NCI-H2029 treated with DMSO at 0.1 percent for 48 hours (cell line): ENCODE results near the gene ANAPC4.

Experiments used
- DNase-seq: peaks from one replicate; lab custom pipeline; 2025; lab: John Stamatoyannopoulos, UW

The ANAPC4 gene

DNA sequence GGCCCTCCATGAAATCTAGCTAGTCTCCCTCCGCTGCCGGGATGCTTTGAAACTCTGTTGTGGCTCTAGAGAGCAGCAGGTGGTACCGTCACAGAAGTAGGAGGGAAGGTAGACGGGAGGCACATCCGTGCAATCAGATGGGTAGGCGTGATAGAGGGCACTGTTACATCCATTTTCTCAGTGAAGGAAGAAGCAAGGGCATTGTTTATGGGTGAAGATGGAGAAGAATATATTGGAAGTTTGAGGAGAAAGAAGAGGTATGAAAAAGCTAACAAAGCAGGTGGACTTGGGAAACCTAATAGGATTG lies 1.3 kb downstream of the ANAPC4 start:
- DNase-seq: no peak

GRCh38 chr4:25379591-25379990 lies 2.5 kb downstream of the ANAPC4 start:
- no peak for DNase-seq

- no peak for DNase-seq
These were observed 6.6 kb downstream of the ANAPC4 start for GRCh38 chr4:25383647-25384046.

DNA sequence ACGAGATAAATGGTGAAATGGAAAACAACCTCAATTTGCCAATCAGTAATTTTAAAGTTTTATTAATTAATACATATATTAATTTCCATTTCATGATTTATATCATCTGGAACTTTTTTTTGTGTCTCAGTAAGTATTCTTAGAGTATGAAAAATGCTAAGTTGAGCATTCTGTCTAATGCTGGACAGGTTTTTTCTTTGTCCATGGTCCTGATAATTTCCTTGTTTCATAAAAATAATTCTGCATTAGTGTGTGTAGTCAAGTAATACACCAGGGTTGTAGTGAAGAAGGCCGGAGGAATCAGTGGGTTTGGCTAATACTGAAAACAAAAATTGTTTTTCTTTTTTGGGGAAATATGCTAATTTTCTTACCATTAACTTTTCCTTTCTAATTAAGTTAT lies 9.9 kb downstream of the ANAPC4 start:
- no peak for DNase-seq

DNA sequence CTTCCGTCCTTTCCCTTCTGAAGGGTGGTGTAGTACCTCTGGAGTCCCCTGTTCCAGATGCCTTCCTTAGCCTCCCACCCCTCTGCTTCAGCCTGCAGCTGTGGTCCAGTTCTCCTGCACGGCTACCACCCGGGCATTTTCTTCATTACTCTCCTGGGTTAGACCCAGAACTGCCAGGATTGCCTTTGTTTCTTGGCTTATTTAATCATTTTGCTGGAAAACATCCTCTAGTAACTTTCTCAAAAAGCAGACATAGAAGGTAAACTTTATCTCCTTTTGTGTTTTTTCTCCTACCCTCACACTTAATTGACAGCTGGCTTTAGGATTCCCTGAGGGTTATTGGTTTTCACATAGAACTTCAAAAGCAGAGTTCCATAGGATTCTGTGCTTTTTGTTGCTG lies 20.2 kb downstream of the ANAPC4 start:
- no peak for DNase-seq

- no peak for DNase-seq
These were observed 22.4 kb downstream of the ANAPC4 start for GRCh38 chr4:25399510-25399909.

GRCh38 chr4:25401066-25401465 lies 24.0 kb downstream of the ANAPC4 start:
- DNase-seq: no peak

- DNase-seq: no peak
These were observed 25.5 kb downstream of the ANAPC4 start for GRCh38 chr4:25402521-25402920.

DNA sequence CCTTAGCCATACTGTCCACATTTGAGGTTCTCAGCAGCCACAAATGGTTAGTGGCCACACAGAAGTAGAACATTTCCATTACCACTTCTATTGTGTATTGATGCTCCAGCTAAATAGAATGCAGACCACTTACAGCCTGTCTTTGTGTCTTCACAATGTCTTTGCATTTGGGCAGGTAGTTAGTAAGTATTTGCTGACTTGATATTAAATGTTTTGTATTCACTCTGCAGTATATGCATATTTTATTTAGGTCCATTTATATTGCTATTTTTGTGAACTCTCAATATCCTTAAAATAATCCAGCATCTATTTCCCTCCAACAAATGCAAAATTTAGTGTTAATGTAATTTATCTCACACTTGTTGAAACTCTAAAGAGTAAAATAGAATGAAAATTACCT lies 26.6 kb downstream of the ANAPC4 start:
- DNase-seq: no peak

DNA sequence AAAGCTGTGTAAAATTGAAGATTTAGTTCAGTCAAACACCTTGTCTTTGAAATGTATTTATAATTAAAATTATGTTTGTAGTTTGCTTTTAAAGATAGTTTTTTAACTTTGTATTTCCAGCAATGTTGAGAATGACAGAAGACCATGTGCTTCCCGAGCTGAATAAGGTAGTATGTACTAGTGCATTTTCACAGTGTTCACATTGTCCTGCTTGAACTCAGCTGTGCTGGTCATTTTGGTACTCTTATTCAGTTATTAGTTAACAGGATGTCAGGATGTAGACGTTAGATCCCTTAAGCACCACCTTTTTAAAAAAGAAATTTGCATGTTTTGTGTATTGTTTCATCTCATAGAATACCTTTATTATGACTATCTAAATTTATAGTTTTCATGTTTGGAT lies 28.4 kb downstream of the ANAPC4 start:
- DNase-seq: no peak

- no peak for DNase-seq
These were observed 29.1 kb downstream of the ANAPC4 start for GRCh38 chr4:25406081-25406692.

- DNase-seq: no peak
These were observed 33.9 kb downstream of the ANAPC4 start for GRCh38 chr4:25410820-25411529.

DNA sequence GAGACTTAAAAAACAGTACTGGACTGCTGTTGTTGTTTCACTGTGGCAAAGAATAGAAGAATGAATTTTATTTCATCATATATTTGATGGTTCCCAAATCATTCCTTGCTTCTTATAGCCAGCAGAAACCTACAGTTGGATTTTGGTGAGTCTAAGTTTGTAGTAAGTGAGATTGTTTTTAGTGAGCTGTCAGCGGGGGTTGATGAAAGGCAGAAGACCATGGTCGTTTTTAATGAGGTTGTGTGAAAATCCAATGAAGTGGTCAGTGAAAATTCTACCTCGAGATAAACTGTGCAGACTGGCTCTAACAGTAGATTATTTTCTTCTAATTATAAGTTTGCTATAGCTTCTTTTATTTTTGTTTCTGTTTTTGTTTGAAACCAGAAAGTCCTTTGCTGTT lies 36.2 kb downstream of the ANAPC4 start:
- DNase-seq: no peak

GRCh38 chr4:25417014-25417413 lies 40.0 kb downstream of the ANAPC4 start:
- DNase-seq: no peak

DNA sequence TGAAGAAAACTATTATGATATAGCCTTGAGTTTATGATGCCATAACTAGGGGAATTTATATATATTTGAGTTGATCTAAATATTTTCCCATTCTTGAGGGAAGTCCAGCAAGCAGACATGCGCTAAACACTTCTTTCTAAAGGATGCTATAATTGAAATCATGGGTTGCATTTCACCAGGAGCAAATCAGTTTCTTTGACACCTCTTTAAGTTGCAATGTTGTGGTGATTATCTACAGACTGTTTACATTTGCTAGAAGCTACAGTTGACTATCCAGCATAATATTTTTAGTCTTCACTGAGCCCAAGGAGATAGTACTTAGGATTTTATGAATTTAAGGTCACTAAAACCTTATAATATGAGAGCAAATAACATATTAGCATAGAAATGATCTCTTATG lies 43.9 kb downstream of the ANAPC4 start:
- no peak for DNase-seq

GRCh38 chr4:25421816-25422525 lies 44.9 kb downstream of the ANAPC4 start:
- DNase-seq: no peak

DNA sequence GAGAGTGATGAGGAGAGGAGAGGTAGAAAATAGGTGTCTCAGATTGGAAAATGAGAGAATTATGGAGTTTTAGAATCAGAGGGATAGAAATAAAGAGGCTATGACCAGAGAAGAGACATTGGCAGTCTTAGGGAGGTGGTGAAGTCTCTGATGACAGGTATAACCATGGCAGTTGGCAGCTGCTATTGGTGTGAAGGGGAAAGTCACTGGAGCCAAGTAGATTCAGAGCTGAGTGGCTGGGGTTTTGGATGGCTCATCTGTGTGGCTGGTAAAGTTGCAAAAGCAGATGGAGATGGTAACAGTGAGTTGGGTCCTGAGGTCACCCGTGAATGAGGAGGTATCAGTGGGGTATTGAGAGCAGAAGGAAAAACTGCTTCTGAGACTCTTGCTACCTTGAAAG lies 46.5 kb downstream of the ANAPC4 start:
- no peak for DNase-seq

- no peak for DNase-seq
These were observed 47.6 kb downstream of the ANAPC4 start for GRCh38 chr4:25424539-25425228.

- DNase-seq: no peak
These were observed 48.3 kb downstream of the ANAPC4 start for GRCh38 chr4:25425361-25425760.

GRCh38 chr4:25427871-25428270 lies 50.8 kb downstream of the ANAPC4 start:
- DNase-seq: no peak

DNA sequence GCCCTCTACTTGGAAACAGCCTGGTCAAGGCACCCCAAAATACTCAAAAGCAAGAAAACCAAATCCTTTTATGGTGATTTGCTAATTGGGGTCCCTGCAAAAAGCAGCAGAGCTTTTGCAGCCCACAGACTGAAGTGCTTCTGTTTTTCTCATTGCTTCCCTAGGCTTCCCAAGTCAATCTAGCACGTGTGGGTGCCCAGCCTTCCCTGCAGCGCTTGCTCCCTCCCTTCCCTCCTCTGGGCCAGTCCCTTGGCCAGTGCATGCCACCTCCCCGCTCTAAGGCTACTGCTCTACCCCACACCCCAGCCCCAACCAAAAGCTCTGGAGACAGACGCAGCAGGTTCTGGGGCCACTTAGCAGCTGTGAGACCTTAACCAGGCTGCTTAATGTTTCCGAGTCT lies 53.6 kb downstream of the ANAPC4 start:
- no peak for DNase-seq

DNA sequence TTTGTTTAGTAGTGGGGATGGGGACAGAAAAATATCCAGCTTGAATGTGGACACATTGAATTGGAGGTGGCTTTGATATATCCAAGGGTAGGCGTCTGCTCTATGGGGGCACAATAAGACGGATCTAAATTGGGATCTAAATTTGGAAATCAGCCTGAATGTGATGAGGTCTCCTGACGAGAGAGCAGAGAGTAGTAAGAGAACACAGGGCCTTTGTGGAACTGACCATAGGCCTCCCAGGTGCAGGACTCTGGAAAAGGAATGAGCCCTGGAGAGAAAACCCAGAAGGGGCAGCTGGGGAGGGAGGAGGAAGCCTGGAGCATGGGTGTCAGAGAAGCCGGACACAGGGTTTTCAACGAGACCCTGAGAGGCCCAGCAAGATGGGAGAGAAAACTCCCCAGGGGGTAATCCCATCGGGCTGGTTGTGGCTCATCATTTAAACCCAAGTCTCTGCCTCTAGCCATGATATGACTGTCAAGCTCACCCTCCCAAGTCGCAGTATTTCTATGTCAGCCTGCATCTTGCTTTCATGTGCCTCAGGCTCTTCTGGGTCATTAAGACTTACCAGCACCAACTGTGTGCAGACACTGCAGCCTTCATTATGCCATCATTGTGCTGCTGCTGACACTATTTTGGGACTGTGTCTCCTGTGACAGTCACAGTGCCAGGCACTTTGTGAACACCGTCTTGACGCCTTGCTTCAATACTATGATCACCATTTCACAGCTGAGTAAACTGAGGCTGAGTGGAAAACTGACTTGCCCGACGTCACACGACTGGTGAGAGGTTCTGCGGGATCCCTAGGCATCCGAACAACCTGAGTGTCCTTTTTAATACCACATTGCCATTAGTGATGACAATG lies 57.1 kb downstream of the ANAPC4 start:
- DNase-seq: no peak
